ENCODE data around the gene KLF7. TPM values are rescaled to one million over a fixed set of nuclear protein-coding genes. Genes with fewer than 3 reads are reported as not detected.

Gene KLF7
- total RNA-seq, 1 experiment from 2014 or later: 15.4 TPM

DNA sequence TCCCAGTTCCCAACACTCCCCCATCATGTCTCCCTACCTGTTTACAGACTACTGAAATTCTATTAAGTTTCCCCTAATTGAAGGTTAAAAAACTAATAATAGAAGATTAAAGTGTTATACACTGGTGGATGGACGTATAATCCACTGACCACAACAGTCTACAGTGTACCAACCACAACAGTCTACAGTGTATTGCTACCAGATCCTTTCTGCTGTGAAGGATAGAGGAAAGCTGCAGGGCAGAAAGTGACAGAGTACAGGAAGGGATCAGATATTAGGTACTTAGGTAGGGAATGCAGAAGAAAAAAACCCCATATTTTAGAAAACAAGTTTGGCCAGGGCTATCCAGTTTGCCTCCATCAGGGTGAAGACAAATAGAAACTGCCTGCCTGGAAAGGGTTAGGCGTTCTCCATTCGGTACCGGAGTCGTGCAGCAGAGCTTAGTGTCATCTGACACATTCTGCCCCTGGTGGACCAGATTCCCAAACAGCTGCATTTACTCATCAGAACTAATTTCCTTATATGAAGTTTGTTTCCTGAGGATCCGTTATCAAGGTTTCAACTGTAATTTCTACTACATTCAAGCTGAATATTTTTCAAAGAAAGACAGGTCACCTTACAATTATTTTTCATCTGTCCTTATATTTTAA, 49.9 kb downstream of the KLF7 start:
- intact Hi-C loops (cut with micrococcal nuclease): no loop called here
- Histone ChIP-seq H3K9me3 (ENCODE audit: control insufficient read depth in 1 of 2, insufficient read depth in 1 of 2, low read depth in 1 of 2, low read length in 2 of 2) (no peaks in the 10 kb centered on the region), H3K4me1 (ENCODE audit: control insufficient read depth in 1 of 2, insufficient read depth in 2 of 2, low read length in 2 of 2) (peaks cover 0 to under 1% of the 10 kb centered on the region in 2 experiments; a peak in 2 of 4 replicates), H3K79me2 (ENCODE audit: insufficient read depth, low read length) (no peaks in the 10 kb centered on the region), H3K4me2 (ENCODE audit: low read length) (no peak overlapping the region), H3K9ac (ENCODE audit: low read length) (no peak overlapping the region), H3K27ac (ENCODE audit: low read depth, low read length) (no peak overlapping the region), H3K4me3 (replicated peaks in 1 of 2; ENCODE audit: low read depth in 1 of 2, low read length in 2 of 2) (no peak overlapping the region), H3K27me3 (ENCODE audit: insufficient read depth, low read length) (no peaks in the 10 kb centered on the region), H3K36me3 (ENCODE audit: control insufficient read depth in 1 of 2, insufficient read depth in 2 of 2, low read length in 2 of 2) (no peaks in the 10 kb centered on the region), H4K20me1 (ENCODE audit: insufficient read depth) (no peaks in the 10 kb centered on the region), H3K9me2 (ENCODE audit: insufficient read depth) (no peaks in the 10 kb centered on the region), H2AFZ (ENCODE audit: low read depth, low read length, poor library complexity, severe bottlenecking) (no peak overlapping the region)
- no TSS peak for BruUV-seq (replicated peaks)
- ChIA-PET CTCF (no interaction called here), POLR2A (no interaction called here), RAD21 (ENCODE audit: low non-redundant PET in 1 of 2, low total read pairs in 2 of 2, uncharacterized antibody in 2 of 2, unreplicated experiment in 2 of 2) (no interaction called here)
- TF ChIP-seq EZH2 (IDR thresholded peaks at IDR 0.05): no peak
- ATAC-seq (no peak), DNase-seq (ENCODE audit: low read depth, low spot score) (no peak)

DNA sequence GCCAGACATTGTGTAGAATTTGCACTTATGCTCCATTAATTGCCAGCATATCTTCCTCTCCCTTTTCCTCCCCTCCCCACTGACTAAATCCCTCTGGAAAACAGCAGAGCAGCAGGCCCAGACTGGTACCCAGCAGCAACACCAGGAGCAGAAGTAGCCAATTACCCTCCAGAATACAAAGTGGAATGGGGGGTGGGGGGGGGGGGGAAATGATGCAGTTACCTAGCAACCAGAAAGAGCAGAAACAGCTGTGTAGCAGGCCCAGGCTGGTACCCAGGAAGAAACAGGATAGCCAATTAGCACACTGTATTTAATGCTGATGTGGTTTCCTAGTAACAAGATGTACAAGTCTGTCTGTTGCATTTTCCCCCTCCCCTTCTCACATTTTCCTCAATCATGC, 52.3 kb downstream of the KLF7 start:
- TF ChIP-seq SIN3A (IDR thresholded peaks at IDR 0.05; ENCODE audit: low read depth) (no peak), JUND (IDR thresholded peaks at IDR 0.05) (no peak), EGR1 (IDR thresholded peaks at IDR 0.05; ENCODE audit: low read depth) (no peak), SP1 (IDR thresholded peaks at IDR 0.05; ENCODE audit: low read depth) (no peak)
- DNase-seq (ENCODE audit: low read depth, low spot score) (no peak), ATAC-seq (no peak)
- H3K9me2 ChIP-seq (ENCODE audit: insufficient read depth): no peaks in the 10 kb centered on the region
- no TSS peak for BruUV-seq (replicated peaks)
- H4K20me1 ChIP-seq (ENCODE audit: insufficient read depth): no peaks in the 10 kb centered on the region
- ChIA-PET POLR2A (no interaction called here), RAD21 (ENCODE audit: low non-redundant PET in 1 of 2, low total read pairs in 2 of 2, uncharacterized antibody in 2 of 2, unreplicated experiment in 2 of 2) (no interaction called here), CTCF (no interaction called here)
- no peaks in the 10 kb centered on the region for H3K9me3 ChIP-seq (ENCODE audit: control insufficient read depth in 1 of 2, insufficient read depth in 1 of 2, low read depth in 1 of 2, low read length in 2 of 2)
- H3K79me2 ChIP-seq (ENCODE audit: insufficient read depth, low read length): no peaks in the 10 kb centered on the region
- H3K27ac ChIP-seq (ENCODE audit: low read depth, low read length): no peak overlapping the region
- no peaks in the 10 kb centered on the region for H3K4me1 ChIP-seq (ENCODE audit: control insufficient read depth in 1 of 2, insufficient read depth in 2 of 2, low read length in 2 of 2)
- H3K4me3 ChIP-seq (replicated peaks in 1 of 2; ENCODE audit: low read depth in 1 of 2, low read length in 2 of 2): no peak overlapping the region
- no peak overlapping the region for H3K4me2 ChIP-seq (ENCODE audit: low read length)
- intact Hi-C loops (cut with micrococcal nuclease): no loop called here
- no peaks in the 10 kb centered on the region for H3K27me3 ChIP-seq (ENCODE audit: insufficient read depth, low read length)
- no peak overlapping the region for H2AFZ ChIP-seq (ENCODE audit: low read depth, low read length, poor library complexity, severe bottlenecking)
- H3K36me3 ChIP-seq (ENCODE audit: control insufficient read depth in 1 of 2, insufficient read depth in 2 of 2, low read length in 2 of 2): no peaks in the 10 kb centered on the region
- H3K9ac ChIP-seq (ENCODE audit: low read length): no peak overlapping the region
